GM23338 (cell line): ENCODE measurements around the gene NR1H3. TPM values are rescaled to one million over a fixed set of nuclear protein-coding genes. Genes with fewer than 3 reads are reported as not detected.

Experiments used
- ATAC-seq: fragments of 200-7000 bp; cut with Tn5 transposase; 3 replicates; pipeline ENCODE4 v1.9.1; 2020
- DNase-seq: peaks from one replicate; pipeline ENCODE4 v3.0.0-alpha.2; 2015; ENCODE audit warnings: low spot score
- H2AFZ ChIP-seq: fragments of 200-600 bp; sonication (generic); 2 replicates; pipeline ENCODE4 v1.8.0; 2016; ENCODE audit warnings: antibody characterized with exemption, mild to moderate bottlenecking, moderate library complexity
- H3F3A ChIP-seq: fragments of 200-600 bp; sonication (generic); replicated peaks from 2 replicates; pipeline ENCODE4 v1.8.0; 2017; ENCODE audit warnings: antibody characterized with exemption, mixed run types, low read depth
- H3K27ac ChIP-seq: fragments of 200-600 bp; sonication (generic); 2 replicates; pipeline ENCODE4 v1.6.1; 2016; ENCODE audit warnings: low read depth
- H3K27me3 ChIP-seq: fragments of 200-600 bp; sonication (generic); 2 replicates; pipeline ENCODE4 v1.8.0; 2016; ENCODE audit warnings: mild to moderate bottlenecking, mixed run types, moderate library complexity; ENCODE audit not compliant: insufficient read depth
- H3K36me3 ChIP-seq: fragments of 200-600 bp; sonication (generic); 2 replicates; pipeline ENCODE4 v1.8.0; 2016; ENCODE audit warnings: mild to moderate bottlenecking; ENCODE audit not compliant: insufficient read depth
- H3K4me1 ChIP-seq: fragments of 200-600 bp; sonication (generic); 2 replicates; pipeline ENCODE4 v1.8.0; 2016; ENCODE audit warnings: mild to moderate bottlenecking, moderate library complexity; ENCODE audit not compliant: insufficient read depth
- H3K4me2 ChIP-seq: fragments of 200-600 bp; sonication (generic); 2 replicates; pipeline ENCODE4 v1.7.1; 2017; ENCODE audit warnings: mixed run types
- H3K4me3 ChIP-seq: fragments of 200-600 bp; sonication (generic); 2 replicates; pipeline ENCODE4 v1.6.1; 2016; ENCODE audit warnings: mixed run types
- H3K79me2 ChIP-seq: fragments of 200-600 bp; sonication (generic); replicated peaks from 2 replicates; pipeline ENCODE4 v1.8.0; 2017; ENCODE audit warnings: mild to moderate bottlenecking; ENCODE audit not compliant: insufficient read depth
- H3K9me2 ChIP-seq: fragments of 200-600 bp; sonication (generic); 2 replicates; pipeline ENCODE4 v1.8.0; 2017; ENCODE audit not compliant: insufficient read depth
- H4K20me1 ChIP-seq: fragments of 200-600 bp; sonication (generic); replicated peaks from 2 replicates; pipeline ENCODE4 v1.8.0; 2017; ENCODE audit warnings: mild to moderate bottlenecking; ENCODE audit not compliant: insufficient read depth
- H3K27ac Mint-ChIP-seq: 2 replicates; pipeline ENCODE4 v1.8.0; 2020; ENCODE audit warnings: inconsistent platforms, mild to moderate bottlenecking, moderate library complexity, mixed read lengths
- H3K27me3 Mint-ChIP-seq: 3 replicates; pipeline ENCODE4 v1.8.0; 2022; ENCODE audit warnings: low read depth, mild to moderate bottlenecking, moderate library complexity, mixed read lengths, inconsistent platforms; ENCODE audit not compliant: insufficient read depth, poor library complexity
- H3K36me3 Mint-ChIP-seq: 3 replicates; pipeline ENCODE4 v1.8.0; 2021; ENCODE audit warnings: low read depth, mild to moderate bottlenecking, inconsistent platforms, moderate library complexity, mixed read lengths
- H3K4me1 Mint-ChIP-seq: 3 replicates; pipeline ENCODE4 v1.8.0; 2020; ENCODE audit warnings: mild to moderate bottlenecking, inconsistent platforms, mixed read lengths
- H3K4me3 Mint-ChIP-seq: 3 replicates; pipeline ENCODE4 v1.8.0; 2021; ENCODE audit warnings: moderate library complexity, mild to moderate bottlenecking, inconsistent platforms, mixed read lengths
- H3K9me3 Mint-ChIP-seq: 3 replicates; pipeline ENCODE4 v1.8.0; 2020; ENCODE audit warnings: moderate library complexity, mild to moderate bottlenecking, inconsistent platforms, mixed read lengths
- CREB1 ChIP-seq: fragments of 250-450 bp; sonication (Bioruptor Pico); IDR thresholded peaks from 2 replicates; pipeline ENCODE4 v1.5.0; 2020; ENCODE audit warnings: low read depth, mild to moderate bottlenecking, moderate library complexity
- ETS1 ChIP-seq: IDR thresholded peaks from 2 replicates; pipeline ENCODE4 v1.6.1; 2016; ENCODE audit warnings: antibody characterized with exemption
- EZH2 ChIP-seq: fragments of 200-600 bp; sonication (generic); IDR thresholded peaks from one replicate; pipeline ENCODE4 v1.8.0; 2017; ENCODE audit warnings: antibody characterized with exemption, mild to moderate bottlenecking, low read depth; ENCODE audit not compliant: unreplicated experiment
- EZH2phosphoT487 ChIP-seq: fragments of 200-600 bp; sonication (generic); IDR thresholded peaks from one replicate; pipeline ENCODE4 v1.8.1; 2018; ENCODE audit warnings: antibody characterized with exemption; ENCODE audit not compliant: unreplicated experiment
- JUNB ChIP-seq: IDR thresholded peaks from one replicate; pipeline ENCODE4 v1.6.1; 2016; ENCODE audit warnings: antibody characterized with exemption; ENCODE audit not compliant: unreplicated experiment
- NANOG ChIP-seq: IDR thresholded peaks from 2 replicates; pipeline ENCODE4 v1.6.1; 2016; ENCODE audit warnings: antibody characterized with exemption, borderline replicate concordance
- POLR2AphosphoS5 ChIP-seq: IDR thresholded peaks from 2 replicates; pipeline ENCODE4 v1.6.1; 2016; ENCODE audit warnings: antibody characterized with exemption, low read depth
- STAT1 ChIP-seq: IDR thresholded peaks from one replicate; pipeline ENCODE4 v1.6.1; 2016; ENCODE audit warnings: antibody characterized with exemption; ENCODE audit not compliant: unreplicated experiment
- ZNF114 ChIP-seq: fragments of 250-450 bp; sonication (Bioruptor Pico); IDR thresholded peaks from 2 replicates; pipeline ENCODE4 v1.5.0; 2020; ENCODE audit warnings: mild to moderate bottlenecking, moderate library complexity
- ZNF331 ChIP-seq: fragments of 250-450 bp; sonication (Bioruptor Pico); IDR thresholded peaks from 2 replicates; pipeline ENCODE4 v1.5.0; 2020; ENCODE audit warnings: low read depth, mild to moderate bottlenecking, moderate library complexity
- ZNF462 ChIP-seq: fragments of 250-450 bp; sonication (Bioruptor Pico); IDR thresholded peaks from 2 replicates; pipeline ENCODE4 v1.5.0; 2020; ENCODE audit warnings: mild to moderate bottlenecking, moderate library complexity
- polyA plus RNA-seq: library from polyadenylated mRNA; unstranded; fragments of >200 nt; fragmentation: Nextera tagmentation; extraction: Ambion mirVana; gene quantifications from 2 replicates; pipeline ENCODE4 v1.2.1, GENCODE V29; 2016
- total RNA-seq: library from RNA; depleted of rRNA; stranded (reverse); fragments of >200 nt; shearing (Covaris generic); gene quantifications from 2 replicates; pipeline ENCODE4 v1.2.3, GENCODE V29; 2014
- TF ChIP-seq, protein P1 (sequence below): IDR thresholded peaks from one replicate; pipeline ENCODE4 v1.6.1; 2018; ENCODE audit warnings: antibody characterized with exemption; ENCODE audit not compliant: unreplicated experiment
- TF ChIP-seq, protein P2 (sequence below), 2 experiments: fragments of 200-600 bp in 1 of 2; sonication (generic) in 1 of 2; conservative IDR thresholded peaks; 2 replicates each; pipeline versions ENCODE4 v1.5.1 to v1.6.1; 2016 to 2017; ENCODE audit warnings: antibody characterized with exemption in 2 of 2, low read depth in 2 of 2, mild to moderate bottlenecking in 2 of 2, moderate library complexity in 1 of 2

Gene NR1H3
- total and polyA plus RNA-seq, 2 experiments from 2014 or later: 16.5 to 23.7 TPM

- H3K27me3 Mint-ChIP-seq: peaks cover 4% of the 10 kb centered on the region
- Histone ChIP-seq H3K27ac (no peak overlapping the region), H3F3A (0 out of 2 replicates have a peak, but pooled peaks cover 3% of the 10 kb centered on the region), H3K79me2 (peaks cover 41% of the 10 kb centered on the region), H3K9me2 (no peaks in the 10 kb centered on the region), H3K36me3 (peaks cover 26% of the 10 kb centered on the region), H3K4me2 (no peak overlapping the region), H4K20me1 (peaks cover 34% of the 10 kb centered on the region), H3K4me3 (no peak overlapping the region), H3K4me1 (peaks cover 16% of the 10 kb centered on the region), H2AFZ (no peak overlapping the region), H3K27me3 (no peaks in the 10 kb centered on the region)
- H3K9me3 Mint-ChIP-seq: no peaks in the 10 kb centered on the region
- H3K4me3 Mint-ChIP-seq: no peak overlapping the region
- H3K27ac Mint-ChIP-seq: no peak overlapping the region
- DNase-seq (no peak), ATAC-seq (no peak)
- TF ChIP-seq ZNF331 (CRISPR knock-in tag) (no peak), EZH2phosphoT487 (no peak), ZNF462 (CRISPR knock-in tag) (no peak), JUNB (no peak), CREB1 (CRISPR knock-in tag) (no peak), EZH2 (no peak), ZNF114 (no peak), ETS1 (no peak), STAT1 (no peak), NANOG (no peak), POLR2AphosphoS5 (no peak)
- TF ChIP-seq, protein P1, sequence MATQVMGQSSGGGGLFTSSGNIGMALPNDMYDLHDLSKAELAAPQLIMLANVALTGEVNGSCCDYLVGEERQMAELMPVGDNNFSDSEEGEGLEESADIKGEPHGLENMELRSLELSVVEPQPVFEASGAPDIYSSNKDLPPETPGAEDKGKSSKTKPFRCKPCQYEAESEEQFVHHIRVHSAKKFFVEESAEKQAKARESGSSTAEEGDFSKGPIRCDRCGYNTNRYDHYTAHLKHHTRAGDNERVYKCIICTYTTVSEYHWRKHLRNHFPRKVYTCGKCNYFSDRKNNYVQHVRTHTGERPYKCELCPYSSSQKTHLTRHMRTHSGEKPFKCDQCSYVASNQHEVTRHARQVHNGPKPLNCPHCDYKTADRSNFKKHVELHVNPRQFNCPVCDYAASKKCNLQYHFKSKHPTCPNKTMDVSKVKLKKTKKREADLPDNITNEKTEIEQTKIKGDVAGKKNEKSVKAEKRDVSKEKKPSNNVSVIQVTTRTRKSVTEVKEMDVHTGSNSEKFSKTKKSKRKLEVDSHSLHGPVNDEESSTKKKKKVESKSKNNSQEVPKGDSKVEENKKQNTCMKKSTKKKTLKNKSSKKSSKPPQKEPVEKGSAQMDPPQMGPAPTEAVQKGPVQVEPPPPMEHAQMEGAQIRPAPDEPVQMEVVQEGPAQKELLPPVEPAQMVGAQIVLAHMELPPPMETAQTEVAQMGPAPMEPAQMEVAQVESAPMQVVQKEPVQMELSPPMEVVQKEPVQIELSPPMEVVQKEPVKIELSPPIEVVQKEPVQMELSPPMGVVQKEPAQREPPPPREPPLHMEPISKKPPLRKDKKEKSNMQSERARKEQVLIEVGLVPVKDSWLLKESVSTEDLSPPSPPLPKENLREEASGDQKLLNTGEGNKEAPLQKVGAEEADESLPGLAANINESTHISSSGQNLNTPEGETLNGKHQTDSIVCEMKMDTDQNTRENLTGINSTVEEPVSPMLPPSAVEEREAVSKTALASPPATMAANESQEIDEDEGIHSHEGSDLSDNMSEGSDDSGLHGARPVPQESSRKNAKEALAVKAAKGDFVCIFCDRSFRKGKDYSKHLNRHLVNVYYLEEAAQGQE: no peak
- TF ChIP-seq, protein P2, sequence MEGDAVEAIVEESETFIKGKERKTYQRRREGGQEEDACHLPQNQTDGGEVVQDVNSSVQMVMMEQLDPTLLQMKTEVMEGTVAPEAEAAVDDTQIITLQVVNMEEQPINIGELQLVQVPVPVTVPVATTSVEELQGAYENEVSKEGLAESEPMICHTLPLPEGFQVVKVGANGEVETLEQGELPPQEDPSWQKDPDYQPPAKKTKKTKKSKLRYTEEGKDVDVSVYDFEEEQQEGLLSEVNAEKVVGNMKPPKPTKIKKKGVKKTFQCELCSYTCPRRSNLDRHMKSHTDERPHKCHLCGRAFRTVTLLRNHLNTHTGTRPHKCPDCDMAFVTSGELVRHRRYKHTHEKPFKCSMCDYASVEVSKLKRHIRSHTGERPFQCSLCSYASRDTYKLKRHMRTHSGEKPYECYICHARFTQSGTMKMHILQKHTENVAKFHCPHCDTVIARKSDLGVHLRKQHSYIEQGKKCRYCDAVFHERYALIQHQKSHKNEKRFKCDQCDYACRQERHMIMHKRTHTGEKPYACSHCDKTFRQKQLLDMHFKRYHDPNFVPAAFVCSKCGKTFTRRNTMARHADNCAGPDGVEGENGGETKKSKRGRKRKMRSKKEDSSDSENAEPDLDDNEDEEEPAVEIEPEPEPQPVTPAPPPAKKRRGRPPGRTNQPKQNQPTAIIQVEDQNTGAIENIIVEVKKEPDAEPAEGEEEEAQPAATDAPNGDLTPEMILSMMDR (conservative IDR thresholded peaks at IDR 0.05; ENCODE audit: low read depth in 2 of 2): no peak
- H3K36me3 Mint-ChIP-seq: peaks cover 46% of the 10 kb centered on the region
- H3K4me1 Mint-ChIP-seq: peaks cover 21% of the 10 kb centered on the region
Measured at GRCh38 chr11:47274495-47275235, 16.9 kb downstream of the NR1H3 start.
